ENCODE results near the gene TTC21A. TPM values are rescaled to one million over a fixed set of nuclear protein-coding genes. Genes with fewer than 3 reads are reported as not detected.

The TTC21A gene
- total and polyA plus RNA-seq, 2 of the 13 experiments (the other 11 are each of a cell fraction or from before 2014, with no cell fraction given), result 0.31 to 1.5 TPM

GRCh38 chr3:39065197-39065596, 42.3 kb upstream of the TTC21A start:
- DNase-seq (ENCODE audit: low spot score) (peak; percentile 29), ATAC-seq (peak; percentile 98), FAIRE-seq (peak; percentile 43)
- ChIA-PET POLR2A (no interaction called here), CTCF (ENCODE audit: low intra/inter-chr PET ratio, low total read pairs) (no interaction called here)
- Histone ChIP-seq H3K27ac (ENCODE audit: extremely low read length, insufficient read depth, low read length) (no peak overlapping the region), H3K9ac (ENCODE audit: insufficient read depth, low read depth, low read length) (no peak overlapping the region), H3K4me3 (replicated peaks in 1 of 3; ENCODE audit: insufficient read depth in 1 of 3, low read depth in 2 of 3, low read length in 3 of 3) (no peak overlapping the region), H3K9me3 (ENCODE audit: low read length) (no peaks in the 10 kb centered on the region), H3K79me2 (ENCODE audit: insufficient read depth, low read length) (peaks cover 19% of the 10 kb centered on the region), H2AFZ (ENCODE audit: low read length) (no peak overlapping the region), H3K27me3 (ENCODE audit: control insufficient read depth in 1 of 2, insufficient read depth in 2 of 2, low read length in 2 of 2) (no peaks in the 10 kb centered on the region), H3K4me1 (ENCODE audit: insufficient read depth, low read length) (peaks cover 12% of the 10 kb centered on the region), H3K4me2 (ENCODE audit: low read depth, low read length) (no peak overlapping the region), H4K20me1 (ENCODE audit: insufficient read depth, low read length) (peaks cover 26% of the 10 kb centered on the region; the same call in 1 of the 2 replicates), H3K36me3 (replicated peaks in 1 of 2; ENCODE audit: control insufficient read depth in 1 of 2, insufficient read depth in 2 of 2, low read length in 2 of 2) (peaks cover 4 to 41% of the 10 kb centered on the region in 2 experiments)
- WGBS (ENCODE audit: low lambda C conversion rate), result 25% methylated on average over 1 of the region's 1 CpG
- no TSS peak for BruUV-seq (replicated peaks)
- in situ Hi-C loops (cut with HindIII; ENCODE audit: extremely low pct_ligation_motif_present, low pct_unique_long_range_greater_than_20kb) (no loop called here), intact Hi-C loops (cut with micrococcal nuclease; ENCODE audit: unreplicated experiment) (no loop called here)
- 0 out of 2 replicates have a peak, but pooled peaks have one; percentile 12 for TF ChIP-seq STAG1 (CRISPR knock-in tag; IDR thresholded peaks at IDR 0.05)
- no peak for TF ChIP-seq ZNF441 (CRISPR knock-in tag; IDR thresholded peaks at IDR 0.05; ENCODE audit: borderline replicate concordance)
- peak; percentile 34 for TF ChIP-seq CTCF (CRISPR knock-in tag; IDR thresholded peaks at IDR 0.05)

GRCh38 chr3:39067286-39067685, 40.2 kb upstream of the TTC21A start:
- Histone ChIP-seq H3K4me3 (replicated peaks in 1 of 3; ENCODE audit: insufficient read depth in 1 of 3, low read depth in 2 of 3, low read length in 3 of 3) (no peak overlapping the region), H3K4me1 (ENCODE audit: insufficient read depth, low read length) (peaks cover 4% of the 10 kb centered on the region), H4K20me1 (ENCODE audit: insufficient read depth, low read length) (peaks cover 21% of the 10 kb centered on the region; the same call in 1 of the 2 replicates), H3K36me3 (replicated peaks in 1 of 2; ENCODE audit: control insufficient read depth in 1 of 2, insufficient read depth in 2 of 2, low read length in 2 of 2) (peaks cover 6 to 55% of the 10 kb centered on the region in 2 experiments), H3K9ac (ENCODE audit: insufficient read depth, low read depth, low read length) (no peak overlapping the region), H3K79me2 (ENCODE audit: insufficient read depth, low read length) (peaks cover 15% of the 10 kb centered on the region), H2AFZ (ENCODE audit: low read length) (no peak overlapping the region), H3K9me3 (ENCODE audit: low read length) (no peaks in the 10 kb centered on the region), H3K27ac (ENCODE audit: extremely low read length, insufficient read depth, low read length) (no peak overlapping the region), H3K27me3 (ENCODE audit: control insufficient read depth in 1 of 2, insufficient read depth in 2 of 2, low read length in 2 of 2) (no peaks in the 10 kb centered on the region), H3K4me2 (ENCODE audit: low read depth, low read length) (no peak overlapping the region)
- no peak for FAIRE-seq
- 100% methylated on average over 1 of the region's 1 CpG for WGBS (ENCODE audit: low lambda C conversion rate)
- CTCF ChIA-PET (ENCODE audit: low intra/inter-chr PET ratio, low total read pairs), result no interaction called here
- POLR2A ChIA-PET, result no interaction called here
- no peak for ATAC-seq
- intact Hi-C loops (cut with micrococcal nuclease; ENCODE audit: unreplicated experiment), result no loop called here
- BruUV-seq (replicated peaks), result TSS peak; percentile 15
- in situ Hi-C loops (cut with HindIII; ENCODE audit: extremely low pct_ligation_motif_present, low pct_unique_long_range_greater_than_20kb), result no loop called here
- DNase-seq (ENCODE audit: low spot score), result no peak
- TF ChIP-seq ZNF329 (CRISPR knock-in tag; IDR thresholded peaks at IDR 0.05; ENCODE audit: low read depth) (no peak), ZNF513 (CRISPR knock-in tag; conservative IDR thresholded peaks at IDR 0.05) (no peak), MIER3 (CRISPR knock-in tag; IDR thresholded peaks at IDR 0.05; ENCODE audit: borderline replicate concordance) (no peak), RORA (CRISPR knock-in tag; IDR thresholded peaks at IDR 0.05) (no peak), STAT6 (CRISPR knock-in tag; IDR thresholded peaks at IDR 0.05; ENCODE audit: borderline replicate concordance) (no peak), MXI1 (IDR thresholded peaks at IDR 0.05; ENCODE audit: borderline replicate concordance, low read depth, low read length) (no peak), LBX2 (CRISPR knock-in tag; IDR thresholded peaks at IDR 0.05; ENCODE audit: borderline replicate concordance) (no peak)

All from HepG2 (cell line).